HCT116 (cell line): Measurements from ENCODE around the gene FCMR. TPM values are rescaled to one million over a fixed set of nuclear protein-coding genes. Genes with fewer than 3 reads are reported as not detected.

Experiments
- ATAC-seq: fragments of 200-7000 bp; cut with Tn5 transposase; 2 replicates; pipeline ENCODE4 v1.9.1; 2020; ENCODE audit warnings: mild to moderate bottlenecking, moderate library complexity
- BruUV-seq: library from RNA; stranded (reverse); fragments of 400-500 nt; replicated peaks from 2 replicates; lab custom pipeline; 2021; lab: Mats Ljungman, UMichigan
- CTCF ChIA-PET: fragments of 300-600 bp; sonication (Branson Sonifier 250); formaldehyde crosslinking; loops from one replicate; lab custom pipeline; 2021; ENCODE audit warnings: antibody characterized with exemption; lab: Charles Lee
- POLR2A ChIA-PET: fragments of 300-600, 350-600 bp; sonication (Branson Sonifier 250); formaldehyde crosslinking; loops from one replicate; lab custom pipeline; 2021; ENCODE audit warnings: antibody characterized with exemption; lab: Charles Lee
- RAD21 ChIA-PET, 2 experiments: fragments of 300-600 bp; sonication (Branson Sonifier 250); formaldehyde crosslinking; loops; one replicate each; lab custom pipeline; 2023; ENCODE audit warnings: low total read pairs in 2 of 2; ENCODE audit not compliant: uncharacterized antibody in 2 of 2, unreplicated experiment in 2 of 2, low non-redundant PET in 1 of 2; lab: Charles Lee
- DNase-seq: peaks from one replicate; pipeline ENCODE4 v3.0.0-alpha.2; 2010; ENCODE audit warnings: low read depth, low spot score
- H2AFZ ChIP-seq: fragments of 200-600 bp; shearing (Covaris generic), sonication (generic); 2 replicates; pipeline ENCODE4 v1.6.1; 2017; ENCODE audit warnings: low read depth, mixed run types, mixed read lengths, antibody characterized with exemption, low read length; ENCODE audit not compliant: poor library complexity, severe bottlenecking
- H3K27ac ChIP-seq: 2 replicates; pipeline ENCODE4 v1.5.1; 2012; ENCODE audit warnings: low read depth, low read length
- H3K27me3 ChIP-seq: fragments of 200-600 bp; sonication (generic); 2 replicates; pipeline ENCODE4 v1.6.1; 2016; ENCODE audit warnings: mixed run types, low read length, mixed read lengths; ENCODE audit not compliant: insufficient read depth
- H3K36me3 ChIP-seq, 2 experiments: fragments of 200-500 bp in 1 of 2; fragments of 200-600 bp in 1 of 2; sonication (Bioruptor generic) in 1 of 2; sonication (generic) in 1 of 2; 2 replicates each; pipeline versions ENCODE4 v1.5.1 to v1.6.1; 2014 to 2016; ENCODE audit warnings: low read length in 2 of 2, inconsistent platforms in 1 of 2, mixed read lengths in 1 of 2, mixed run types in 1 of 2; ENCODE audit not compliant: insufficient read depth in 2 of 2, control insufficient read depth in 1 of 2
- H3K4me1 ChIP-seq, 2 experiments: fragments of 200-600 bp in 1 of 2; sonication (generic) in 1 of 2; 2 replicates each; pipeline versions ENCODE4 v1.5.1 to v1.6.1; 2012 to 2017; ENCODE audit warnings: low read length in 2 of 2, inconsistent platforms in 1 of 2, mild to moderate bottlenecking in 1 of 2, mixed read lengths in 1 of 2, mixed run types in 1 of 2, moderate library complexity in 1 of 2; ENCODE audit not compliant: insufficient read depth in 2 of 2, control insufficient read depth in 1 of 2
- H3K4me2 ChIP-seq: fragments of 200-600 bp; sonication (generic); 2 replicates; pipeline ENCODE4 v1.6.1; 2017; ENCODE audit warnings: mixed run types, low read length, mixed read lengths
- H3K4me3 ChIP-seq, 2 experiments: fragments of 200-600 bp in 1 of 2; sonication (generic) in 1 of 2; replicated peaks in 1 of 2; 2 replicates each; pipeline ENCODE4 v1.5.1; 2011 to 2016; ENCODE audit warnings: low read length in 2 of 2, control low read depth in 1 of 2, low read depth in 1 of 2, mild to moderate bottlenecking in 1 of 2, mixed read lengths in 1 of 2, mixed run types in 1 of 2
- H3K79me2 ChIP-seq: fragments of 200-600 bp; sonication (generic); 2 replicates; pipeline ENCODE4 v1.6.1; 2017; ENCODE audit warnings: mild to moderate bottlenecking, mixed run types, low read length, moderate library complexity, mixed read lengths; ENCODE audit not compliant: insufficient read depth
- H3K9ac ChIP-seq: fragments of 200-600 bp; sonication (generic); 2 replicates; pipeline ENCODE4 v1.6.1; 2016; ENCODE audit warnings: low read length, mixed read lengths
- H3K9me2 ChIP-seq: fragments of 200-600 bp; sonication (generic), shearing (Covaris generic); 2 replicates; pipeline ENCODE4 v1.6.1; 2017; ENCODE audit warnings: mixed run types, mild to moderate bottlenecking, moderate library complexity; ENCODE audit not compliant: insufficient read depth
- H3K9me3 ChIP-seq, 2 experiments: fragments of 200-500 bp in 1 of 2; fragments of 200-600 bp in 1 of 2; sonication (Bioruptor generic) in 1 of 2; sonication (generic) in 1 of 2; 2 replicates each; pipeline ENCODE4 v1.6.1; 2014 to 2017; ENCODE audit warnings: low read length in 2 of 2, mixed read lengths in 2 of 2, inconsistent platforms in 1 of 2, low read depth in 1 of 2, mild to moderate bottlenecking in 1 of 2, mixed run types in 1 of 2, moderate library complexity in 1 of 2; ENCODE audit not compliant: control insufficient read depth in 1 of 2, insufficient read depth in 1 of 2
- H4K20me1 ChIP-seq: fragments of 200-600 bp; sonication (generic), shearing (Covaris generic); 2 replicates; pipeline ENCODE4 v1.6.1; 2017; ENCODE audit warnings: mixed run types, mild to moderate bottlenecking, moderate library complexity; ENCODE audit not compliant: insufficient read depth
- CBX3 ChIP-seq: IDR thresholded peaks from 2 replicates; pipeline ENCODE4 v1.6.1; 2012; ENCODE audit warnings: low read depth
- CEBPB ChIP-seq: IDR thresholded peaks from 2 replicates; pipeline ENCODE4 v1.6.1; 2012; ENCODE audit warnings: low read depth
- EGR1 ChIP-seq: IDR thresholded peaks from 2 replicates; pipeline ENCODE4 v1.6.1; 2012; ENCODE audit warnings: low read depth
- ELF1 ChIP-seq: IDR thresholded peaks from 2 replicates; pipeline ENCODE4 v1.6.1; 2012; ENCODE audit warnings: low read depth, borderline replicate concordance
- EZH2 ChIP-seq: fragments of 200-600 bp; sonication (generic); IDR thresholded peaks from 2 replicates; pipeline ENCODE4 v1.6.1; 2017; ENCODE audit warnings: antibody characterized with exemption, mixed run types
- EZH2phosphoT487 ChIP-seq: fragments of 200-600 bp; IDR thresholded peaks from 2 replicates; pipeline ENCODE4 v1.6.1; 2018; ENCODE audit warnings: antibody characterized with exemption, borderline replicate concordance
- FOSL1 ChIP-seq: IDR thresholded peaks from 2 replicates; pipeline ENCODE4 v1.6.1; 2012; ENCODE audit warnings: low read depth
- POLR2A ChIP-seq: IDR thresholded peaks from 2 replicates; pipeline ENCODE4 v1.7.0; 2011; ENCODE audit warnings: borderline replicate concordance; ENCODE audit not compliant: insufficient read depth, insufficient read length; ENCODE audit errors: extremely low read depth
- RAD21 ChIP-seq: IDR thresholded peaks from 2 replicates; pipeline ENCODE4 v1.6.1; 2012; ENCODE audit warnings: low read depth, mild to moderate bottlenecking
- SP1 ChIP-seq: IDR thresholded peaks from 2 replicates; pipeline ENCODE4 v1.6.1; 2012; ENCODE audit warnings: low read depth
- SRF ChIP-seq: IDR thresholded peaks from 2 replicates; pipeline ENCODE4 v1.6.1; 2012; ENCODE audit warnings: low read depth
- TCF7L2 ChIP-seq: IDR thresholded peaks from 2 replicates; pipeline ENCODE4 v1.7.0; 2011; ENCODE audit warnings: borderline replicate concordance, inconsistent platforms; ENCODE audit not compliant: insufficient read depth, insufficient read length; ENCODE audit errors: extremely low read depth
- YY1 ChIP-seq: IDR thresholded peaks from 2 replicates; pipeline ENCODE4 v1.6.1; 2011; ENCODE audit warnings: low read length, low read depth, moderate library complexity, mild to moderate bottlenecking; ENCODE audit not compliant: insufficient replicate concordance; ENCODE audit errors: extremely low read depth
- ZFX ChIP-seq: fragments of 450-650 bp; IDR thresholded peaks from 2 replicates; pipeline ENCODE4 v1.6.1; 2017
- ZNF274 ChIP-seq: fragments of 200-500 bp; sonication (Bioruptor generic); IDR thresholded peaks from 2 replicates; pipeline ENCODE4 v1.6.1; 2014; ENCODE audit warnings: mild to moderate bottlenecking, low read depth, low read length, inconsistent platforms
- intact Hi-C: fragments of 100-400 bp; cut with micrococcal nuclease; formaldehyde crosslinking; loops from 2 replicates; pipeline ENCODE4 v1.10.0; 2022
- total RNA-seq: library from RNA; stranded (reverse); gene quantifications from one replicate; pipeline ENCODE4 v1.2.1, GENCODE V29; 2021; ENCODE audit not compliant: unreplicated experiment
- TF ChIP-seq, protein P1 (sequence below), 3 experiments: fragments of 200-600 bp in 1 of 3; sonication (generic) in 1 of 3; IDR thresholded peaks in 2 of 3; conservative IDR thresholded peaks in 1 of 3; 2 replicates each; pipeline ENCODE4 v1.5.1; 2012 to 2017; ENCODE audit warnings: low read depth in 2 of 3, low read length in 2 of 3, antibody characterized with exemption in 1 of 3, borderline replicate concordance in 1 of 3, control low read depth in 1 of 3, mild to moderate bottlenecking in 1 of 3, mixed read lengths in 1 of 3, mixed run types in 1 of 3, moderate library complexity in 1 of 3; ENCODE audit not compliant: insufficient read depth in 1 of 3
- TF ChIP-seq, protein P2 (sequence below): IDR thresholded peaks from 2 replicates; pipeline ENCODE4 v1.6.1; 2011; ENCODE audit warnings: mild to moderate bottlenecking, low read length, moderate library complexity; ENCODE audit not compliant: insufficient replicate concordance; ENCODE audit errors: extremely low read depth
- TF ChIP-seq, protein P3 (sequence below): IDR thresholded peaks from 2 replicates; pipeline ENCODE4 v1.6.1; 2012
- TF ChIP-seq, protein P4 (sequence below): IDR thresholded peaks from 2 replicates; pipeline ENCODE4 v1.6.1; 2012
- TF ChIP-seq, protein P5 (sequence below): IDR thresholded peaks from 2 replicates; pipeline ENCODE4 v1.6.1; 2012; ENCODE audit warnings: low read depth

The FCMR gene
- total RNA-seq, 1 experiment from 2014 or later: 0.61 TPM

DNA sequence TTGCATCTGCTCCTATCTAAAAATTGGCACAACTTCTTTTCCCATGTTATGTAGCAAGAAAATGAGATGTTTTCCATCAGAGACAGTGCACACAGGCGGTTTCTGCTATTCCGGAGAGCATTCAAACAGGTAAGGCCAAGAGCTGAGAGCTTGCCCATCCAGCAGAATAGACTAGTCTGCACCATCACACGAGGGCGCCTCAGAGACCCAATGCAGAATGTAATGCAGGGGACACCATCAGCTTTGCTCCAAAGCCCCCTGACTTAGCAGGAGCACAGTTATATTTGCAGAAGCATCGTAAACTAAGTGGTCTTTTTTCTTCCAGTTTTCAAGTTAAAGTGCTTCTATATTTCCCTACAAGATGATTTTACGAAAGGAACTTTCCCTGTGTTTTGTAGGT lies 19.8 kb downstream of the FCMR start:
- ATAC-seq: no peak
- POLR2A ChIA-PET: no interaction called here
- CTCF ChIA-PET: no interaction called here
- Histone ChIP-seq H3K9ac (no peak overlapping the region), H3K27me3 (no peaks in the 10 kb centered on the region), H3K27ac (no peak overlapping the region), H2AFZ (no peak overlapping the region), H3K4me1 (peaks cover 17 to 33% of the 10 kb centered on the region in 2 experiments), H3K4me2 (no peak overlapping the region), H4K20me1 (no peaks in the 10 kb centered on the region), H3K9me2 (no peaks in the 10 kb centered on the region), H3K4me3 (no peak overlapping the region), H3K36me3 (no peaks in the 10 kb centered on the region), H3K9me3 (no peaks in the 10 kb centered on the region), H3K79me2 (no peaks in the 10 kb centered on the region)
- intact Hi-C loops: no loop called here
- no peak for DNase-seq
- TF ChIP-seq SRF: no peak
- no peak for TF ChIP-seq SP1
- no peak for TF ChIP-seq FOSL1
- no peak for TF ChIP-seq RAD21
- TF ChIP-seq EZH2: no peak
- no peak for TF ChIP-seq TCF7L2
- TF ChIP-seq, protein P1, sequence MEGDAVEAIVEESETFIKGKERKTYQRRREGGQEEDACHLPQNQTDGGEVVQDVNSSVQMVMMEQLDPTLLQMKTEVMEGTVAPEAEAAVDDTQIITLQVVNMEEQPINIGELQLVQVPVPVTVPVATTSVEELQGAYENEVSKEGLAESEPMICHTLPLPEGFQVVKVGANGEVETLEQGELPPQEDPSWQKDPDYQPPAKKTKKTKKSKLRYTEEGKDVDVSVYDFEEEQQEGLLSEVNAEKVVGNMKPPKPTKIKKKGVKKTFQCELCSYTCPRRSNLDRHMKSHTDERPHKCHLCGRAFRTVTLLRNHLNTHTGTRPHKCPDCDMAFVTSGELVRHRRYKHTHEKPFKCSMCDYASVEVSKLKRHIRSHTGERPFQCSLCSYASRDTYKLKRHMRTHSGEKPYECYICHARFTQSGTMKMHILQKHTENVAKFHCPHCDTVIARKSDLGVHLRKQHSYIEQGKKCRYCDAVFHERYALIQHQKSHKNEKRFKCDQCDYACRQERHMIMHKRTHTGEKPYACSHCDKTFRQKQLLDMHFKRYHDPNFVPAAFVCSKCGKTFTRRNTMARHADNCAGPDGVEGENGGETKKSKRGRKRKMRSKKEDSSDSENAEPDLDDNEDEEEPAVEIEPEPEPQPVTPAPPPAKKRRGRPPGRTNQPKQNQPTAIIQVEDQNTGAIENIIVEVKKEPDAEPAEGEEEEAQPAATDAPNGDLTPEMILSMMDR (IDR thresholded peaks at IDR 0.05 in 2 of 3, conservative IDR thresholded peaks at IDR 0.05 in 1 of 3; ENCODE audit: borderline replicate concordance in 1 of 3, insufficient read depth in 1 of 3, low read depth in 2 of 3, low read length in 2 of 3): no peak
- TF ChIP-seq, protein P2, sequence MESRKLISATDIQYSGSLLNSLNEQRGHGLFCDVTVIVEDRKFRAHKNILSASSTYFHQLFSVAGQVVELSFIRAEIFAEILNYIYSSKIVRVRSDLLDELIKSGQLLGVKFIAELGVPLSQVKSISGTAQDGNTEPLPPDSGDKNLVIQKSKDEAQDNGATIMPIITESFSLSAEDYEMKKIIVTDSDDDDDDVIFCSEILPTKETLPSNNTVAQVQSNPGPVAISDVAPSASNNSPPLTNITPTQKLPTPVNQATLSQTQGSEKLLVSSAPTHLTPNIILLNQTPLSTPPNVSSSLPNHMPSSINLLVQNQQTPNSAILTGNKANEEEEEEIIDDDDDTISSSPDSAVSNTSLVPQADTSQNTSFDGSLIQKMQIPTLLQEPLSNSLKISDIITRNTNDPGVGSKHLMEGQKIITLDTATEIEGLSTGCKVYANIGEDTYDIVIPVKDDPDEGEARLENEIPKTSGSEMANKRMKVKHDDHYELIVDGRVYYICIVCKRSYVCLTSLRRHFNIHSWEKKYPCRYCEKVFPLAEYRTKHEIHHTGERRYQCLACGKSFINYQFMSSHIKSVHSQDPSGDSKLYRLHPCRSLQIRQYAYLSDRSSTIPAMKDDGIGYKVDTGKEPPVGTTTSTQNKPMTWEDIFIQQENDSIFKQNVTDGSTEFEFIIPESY: no peak
- no peak for TF ChIP-seq ZFX
- TF ChIP-seq, protein P3, sequence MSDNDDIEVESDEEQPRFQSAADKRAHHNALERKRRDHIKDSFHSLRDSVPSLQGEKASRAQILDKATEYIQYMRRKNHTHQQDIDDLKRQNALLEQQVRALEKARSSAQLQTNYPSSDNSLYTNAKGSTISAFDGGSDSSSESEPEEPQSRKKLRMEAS: no peak
- no peak for TF ChIP-seq EZH2phosphoT487
- no peak for TF ChIP-seq CEBPB
- TF ChIP-seq, protein P4, sequence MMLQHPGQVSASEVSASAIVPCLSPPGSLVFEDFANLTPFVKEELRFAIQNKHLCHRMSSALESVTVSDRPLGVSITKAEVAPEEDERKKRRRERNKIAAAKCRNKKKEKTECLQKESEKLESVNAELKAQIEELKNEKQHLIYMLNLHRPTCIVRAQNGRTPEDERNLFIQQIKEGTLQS: no peak
- TF ChIP-seq, protein P5, sequence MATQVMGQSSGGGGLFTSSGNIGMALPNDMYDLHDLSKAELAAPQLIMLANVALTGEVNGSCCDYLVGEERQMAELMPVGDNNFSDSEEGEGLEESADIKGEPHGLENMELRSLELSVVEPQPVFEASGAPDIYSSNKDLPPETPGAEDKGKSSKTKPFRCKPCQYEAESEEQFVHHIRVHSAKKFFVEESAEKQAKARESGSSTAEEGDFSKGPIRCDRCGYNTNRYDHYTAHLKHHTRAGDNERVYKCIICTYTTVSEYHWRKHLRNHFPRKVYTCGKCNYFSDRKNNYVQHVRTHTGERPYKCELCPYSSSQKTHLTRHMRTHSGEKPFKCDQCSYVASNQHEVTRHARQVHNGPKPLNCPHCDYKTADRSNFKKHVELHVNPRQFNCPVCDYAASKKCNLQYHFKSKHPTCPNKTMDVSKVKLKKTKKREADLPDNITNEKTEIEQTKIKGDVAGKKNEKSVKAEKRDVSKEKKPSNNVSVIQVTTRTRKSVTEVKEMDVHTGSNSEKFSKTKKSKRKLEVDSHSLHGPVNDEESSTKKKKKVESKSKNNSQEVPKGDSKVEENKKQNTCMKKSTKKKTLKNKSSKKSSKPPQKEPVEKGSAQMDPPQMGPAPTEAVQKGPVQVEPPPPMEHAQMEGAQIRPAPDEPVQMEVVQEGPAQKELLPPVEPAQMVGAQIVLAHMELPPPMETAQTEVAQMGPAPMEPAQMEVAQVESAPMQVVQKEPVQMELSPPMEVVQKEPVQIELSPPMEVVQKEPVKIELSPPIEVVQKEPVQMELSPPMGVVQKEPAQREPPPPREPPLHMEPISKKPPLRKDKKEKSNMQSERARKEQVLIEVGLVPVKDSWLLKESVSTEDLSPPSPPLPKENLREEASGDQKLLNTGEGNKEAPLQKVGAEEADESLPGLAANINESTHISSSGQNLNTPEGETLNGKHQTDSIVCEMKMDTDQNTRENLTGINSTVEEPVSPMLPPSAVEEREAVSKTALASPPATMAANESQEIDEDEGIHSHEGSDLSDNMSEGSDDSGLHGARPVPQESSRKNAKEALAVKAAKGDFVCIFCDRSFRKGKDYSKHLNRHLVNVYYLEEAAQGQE: no peak
- no peak for TF ChIP-seq ELF1
- no peak for TF ChIP-seq YY1
- no peak for TF ChIP-seq ZNF274
- TF ChIP-seq EGR1: no peak
- no peak for TF ChIP-seq CBX3
- no peak for TF ChIP-seq POLR2A
- no TSS peak for BruUV-seq
- RAD21 ChIA-PET: no interaction called here
